ENCODE measurements around the gene NR2F1-AS1.

DNA sequence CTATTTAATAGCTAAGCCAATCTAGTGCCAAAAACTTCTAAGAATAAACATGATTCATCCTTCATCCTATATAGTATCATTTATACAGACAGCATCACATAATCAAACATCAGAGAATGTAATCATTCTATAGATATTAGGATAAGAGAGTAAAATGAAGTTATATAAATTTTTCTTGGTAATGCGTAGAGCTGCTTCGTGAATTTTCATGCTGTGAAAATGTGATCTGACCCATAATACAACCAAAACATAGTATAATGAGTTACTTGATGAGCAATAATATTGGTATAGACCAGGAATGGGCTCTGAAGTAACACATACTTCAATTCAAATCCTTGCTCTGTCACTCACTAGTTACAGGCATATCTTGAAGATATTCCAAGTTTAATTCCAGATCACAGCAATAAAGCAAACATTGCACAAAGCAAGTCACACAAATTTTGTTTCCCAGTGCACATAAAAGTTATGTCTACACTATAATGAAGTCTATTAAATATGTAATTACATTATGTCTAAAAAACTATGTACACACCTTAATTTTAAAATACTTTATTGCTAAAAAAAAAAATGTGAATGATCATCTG lies 23.9 kb downstream of the NR2F1-AS1 start:
- TF ChIP-seq, protein P1, sequence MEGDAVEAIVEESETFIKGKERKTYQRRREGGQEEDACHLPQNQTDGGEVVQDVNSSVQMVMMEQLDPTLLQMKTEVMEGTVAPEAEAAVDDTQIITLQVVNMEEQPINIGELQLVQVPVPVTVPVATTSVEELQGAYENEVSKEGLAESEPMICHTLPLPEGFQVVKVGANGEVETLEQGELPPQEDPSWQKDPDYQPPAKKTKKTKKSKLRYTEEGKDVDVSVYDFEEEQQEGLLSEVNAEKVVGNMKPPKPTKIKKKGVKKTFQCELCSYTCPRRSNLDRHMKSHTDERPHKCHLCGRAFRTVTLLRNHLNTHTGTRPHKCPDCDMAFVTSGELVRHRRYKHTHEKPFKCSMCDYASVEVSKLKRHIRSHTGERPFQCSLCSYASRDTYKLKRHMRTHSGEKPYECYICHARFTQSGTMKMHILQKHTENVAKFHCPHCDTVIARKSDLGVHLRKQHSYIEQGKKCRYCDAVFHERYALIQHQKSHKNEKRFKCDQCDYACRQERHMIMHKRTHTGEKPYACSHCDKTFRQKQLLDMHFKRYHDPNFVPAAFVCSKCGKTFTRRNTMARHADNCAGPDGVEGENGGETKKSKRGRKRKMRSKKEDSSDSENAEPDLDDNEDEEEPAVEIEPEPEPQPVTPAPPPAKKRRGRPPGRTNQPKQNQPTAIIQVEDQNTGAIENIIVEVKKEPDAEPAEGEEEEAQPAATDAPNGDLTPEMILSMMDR (IDR thresholded peaks at IDR 0.05) = no peak
- TF ChIP-seq POLR2A (IDR thresholded peaks at IDR 0.05) = no peak
